ENCODE results near the gene TUBAL3. TPM values are rescaled to one million over a fixed set of nuclear protein-coding genes. Genes with fewer than 3 reads are reported as not detected.

The TUBAL3 gene
- total RNA-seq, 1 experiment from 2014 or later: 0.98 TPM

DNA sequence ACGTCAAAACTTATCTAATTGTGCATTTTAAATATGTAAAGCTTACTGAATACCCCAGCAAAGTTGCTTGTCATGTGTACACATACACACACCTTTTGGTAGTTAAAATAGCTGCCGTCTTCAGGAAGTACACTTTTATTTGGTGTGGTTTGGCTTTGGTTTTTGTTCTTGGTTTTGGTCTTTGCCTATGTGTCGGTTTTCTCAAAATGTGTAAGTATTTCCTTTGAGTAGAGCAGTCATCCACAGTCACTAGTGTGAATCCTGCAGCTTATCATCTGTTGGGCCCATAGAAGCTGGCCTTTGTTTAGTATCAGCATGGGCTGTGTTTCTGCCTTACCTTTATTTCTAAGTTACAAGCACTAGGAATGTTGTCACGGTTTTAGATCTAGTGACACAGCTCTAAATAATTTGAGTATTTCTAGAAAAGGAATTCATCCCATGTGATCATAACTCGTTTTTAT lies 43.0 kb upstream of the TUBAL3 start:
- Histone ChIP-seq H3K9me3 (ENCODE audit: control insufficient read depth in 1 of 2, insufficient read depth in 1 of 2, low read depth in 1 of 2, low read length in 2 of 2) (no peaks in the 10 kb centered on the region), H2AFZ (ENCODE audit: low read depth, low read length, poor library complexity, severe bottlenecking) (no peak overlapping the region), H4K20me1 (ENCODE audit: insufficient read depth) (no peaks in the 10 kb centered on the region), H3K27me3 (ENCODE audit: insufficient read depth, low read length) (no peaks in the 10 kb centered on the region), H3K4me1 (ENCODE audit: control insufficient read depth in 1 of 2, insufficient read depth in 2 of 2, low read length in 2 of 2) (peaks cover 10 to 29% of the 10 kb centered on the region in 2 experiments), H3K4me2 (ENCODE audit: low read length) (peak overlapping the region; percentile 75; the same call in 1 of the 2 replicates), H3K9me2 (ENCODE audit: insufficient read depth) (no peaks in the 10 kb centered on the region), H3K36me3 (ENCODE audit: control insufficient read depth in 1 of 2, insufficient read depth in 2 of 2, low read length in 2 of 2) (peaks cover 5 to 6% of the 10 kb centered on the region in 2 experiments; a peak in 3 of 4 replicates), H3K4me3 (replicated peaks in 1 of 2; ENCODE audit: low read depth in 1 of 2, low read length in 2 of 2) (no peak overlapping the region), H3K9ac (ENCODE audit: low read length) (no peak overlapping the region), H3K27ac (ENCODE audit: low read depth, low read length) (no peak overlapping the region), H3K79me2 (ENCODE audit: insufficient read depth, low read length) (peaks cover 87% of the 10 kb centered on the region)
- DNase-seq (ENCODE audit: low read depth, low spot score): no peak
- BruUV-seq (replicated peaks): no TSS peak
- ChIA-PET RAD21 (ENCODE audit: low non-redundant PET in 1 of 2, low total read pairs in 2 of 2, uncharacterized antibody in 2 of 2, unreplicated experiment in 2 of 2) (no interaction called here), CTCF (interaction anchor here (2.1 kb wide), 1 partner anchor 182 kb away, joined by 10 read pairs; no protein-coding TSS in a partner anchor), POLR2A (interaction anchor here (2.1 kb wide), 1 partner anchor 175 kb away, joined by 12 read pairs; no protein-coding TSS in a partner anchor)
- no peak for ATAC-seq
- TF ChIP-seq, protein P1, sequence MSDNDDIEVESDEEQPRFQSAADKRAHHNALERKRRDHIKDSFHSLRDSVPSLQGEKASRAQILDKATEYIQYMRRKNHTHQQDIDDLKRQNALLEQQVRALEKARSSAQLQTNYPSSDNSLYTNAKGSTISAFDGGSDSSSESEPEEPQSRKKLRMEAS (IDR thresholded peaks at IDR 0.05): no peak
- TF ChIP-seq, protein P2, sequence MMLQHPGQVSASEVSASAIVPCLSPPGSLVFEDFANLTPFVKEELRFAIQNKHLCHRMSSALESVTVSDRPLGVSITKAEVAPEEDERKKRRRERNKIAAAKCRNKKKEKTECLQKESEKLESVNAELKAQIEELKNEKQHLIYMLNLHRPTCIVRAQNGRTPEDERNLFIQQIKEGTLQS (IDR thresholded peaks at IDR 0.05): no peak
- TF ChIP-seq YY1 (IDR thresholded peaks at IDR 0.05; ENCODE audit: extremely low read depth, insufficient replicate concordance, low read depth, low read length): no peak
- TF ChIP-seq RAD21 (IDR thresholded peaks at IDR 0.05; ENCODE audit: low read depth): no peak
- no peak for TF ChIP-seq EGR1 (IDR thresholded peaks at IDR 0.05; ENCODE audit: low read depth)
- no peak for TF ChIP-seq ZFX (IDR thresholded peaks at IDR 0.05)
- no peak for TF ChIP-seq POLR2A (IDR thresholded peaks at IDR 0.05; ENCODE audit: borderline replicate concordance, extremely low read depth, insufficient read depth, insufficient read length)
- TF ChIP-seq SP1 (IDR thresholded peaks at IDR 0.05; ENCODE audit: low read depth): no peak
- no peak for TF ChIP-seq EZH2phosphoT487 (IDR thresholded peaks at IDR 0.05; ENCODE audit: borderline replicate concordance)
- no peak for TF ChIP-seq SRF (IDR thresholded peaks at IDR 0.05; ENCODE audit: low read depth)
- no peak for TF ChIP-seq EZH2 (IDR thresholded peaks at IDR 0.05)
- no peak for TF ChIP-seq JUND (IDR thresholded peaks at IDR 0.05)
- TF ChIP-seq TCF7L2 (IDR thresholded peaks at IDR 0.05; ENCODE audit: borderline replicate concordance, extremely low read depth, insufficient read depth, insufficient read length): no peak
- no peak for TF ChIP-seq CBX3 (IDR thresholded peaks at IDR 0.05; ENCODE audit: low read depth)
- no peak for TF ChIP-seq POLR2AphosphoS5 (IDR thresholded peaks at IDR 0.05; ENCODE audit: low read depth, low read length)
- TF ChIP-seq, protein P3, sequence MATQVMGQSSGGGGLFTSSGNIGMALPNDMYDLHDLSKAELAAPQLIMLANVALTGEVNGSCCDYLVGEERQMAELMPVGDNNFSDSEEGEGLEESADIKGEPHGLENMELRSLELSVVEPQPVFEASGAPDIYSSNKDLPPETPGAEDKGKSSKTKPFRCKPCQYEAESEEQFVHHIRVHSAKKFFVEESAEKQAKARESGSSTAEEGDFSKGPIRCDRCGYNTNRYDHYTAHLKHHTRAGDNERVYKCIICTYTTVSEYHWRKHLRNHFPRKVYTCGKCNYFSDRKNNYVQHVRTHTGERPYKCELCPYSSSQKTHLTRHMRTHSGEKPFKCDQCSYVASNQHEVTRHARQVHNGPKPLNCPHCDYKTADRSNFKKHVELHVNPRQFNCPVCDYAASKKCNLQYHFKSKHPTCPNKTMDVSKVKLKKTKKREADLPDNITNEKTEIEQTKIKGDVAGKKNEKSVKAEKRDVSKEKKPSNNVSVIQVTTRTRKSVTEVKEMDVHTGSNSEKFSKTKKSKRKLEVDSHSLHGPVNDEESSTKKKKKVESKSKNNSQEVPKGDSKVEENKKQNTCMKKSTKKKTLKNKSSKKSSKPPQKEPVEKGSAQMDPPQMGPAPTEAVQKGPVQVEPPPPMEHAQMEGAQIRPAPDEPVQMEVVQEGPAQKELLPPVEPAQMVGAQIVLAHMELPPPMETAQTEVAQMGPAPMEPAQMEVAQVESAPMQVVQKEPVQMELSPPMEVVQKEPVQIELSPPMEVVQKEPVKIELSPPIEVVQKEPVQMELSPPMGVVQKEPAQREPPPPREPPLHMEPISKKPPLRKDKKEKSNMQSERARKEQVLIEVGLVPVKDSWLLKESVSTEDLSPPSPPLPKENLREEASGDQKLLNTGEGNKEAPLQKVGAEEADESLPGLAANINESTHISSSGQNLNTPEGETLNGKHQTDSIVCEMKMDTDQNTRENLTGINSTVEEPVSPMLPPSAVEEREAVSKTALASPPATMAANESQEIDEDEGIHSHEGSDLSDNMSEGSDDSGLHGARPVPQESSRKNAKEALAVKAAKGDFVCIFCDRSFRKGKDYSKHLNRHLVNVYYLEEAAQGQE (IDR thresholded peaks at IDR 0.05; ENCODE audit: low read depth): no peak
- TF ChIP-seq, protein P4, sequence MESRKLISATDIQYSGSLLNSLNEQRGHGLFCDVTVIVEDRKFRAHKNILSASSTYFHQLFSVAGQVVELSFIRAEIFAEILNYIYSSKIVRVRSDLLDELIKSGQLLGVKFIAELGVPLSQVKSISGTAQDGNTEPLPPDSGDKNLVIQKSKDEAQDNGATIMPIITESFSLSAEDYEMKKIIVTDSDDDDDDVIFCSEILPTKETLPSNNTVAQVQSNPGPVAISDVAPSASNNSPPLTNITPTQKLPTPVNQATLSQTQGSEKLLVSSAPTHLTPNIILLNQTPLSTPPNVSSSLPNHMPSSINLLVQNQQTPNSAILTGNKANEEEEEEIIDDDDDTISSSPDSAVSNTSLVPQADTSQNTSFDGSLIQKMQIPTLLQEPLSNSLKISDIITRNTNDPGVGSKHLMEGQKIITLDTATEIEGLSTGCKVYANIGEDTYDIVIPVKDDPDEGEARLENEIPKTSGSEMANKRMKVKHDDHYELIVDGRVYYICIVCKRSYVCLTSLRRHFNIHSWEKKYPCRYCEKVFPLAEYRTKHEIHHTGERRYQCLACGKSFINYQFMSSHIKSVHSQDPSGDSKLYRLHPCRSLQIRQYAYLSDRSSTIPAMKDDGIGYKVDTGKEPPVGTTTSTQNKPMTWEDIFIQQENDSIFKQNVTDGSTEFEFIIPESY (IDR thresholded peaks at IDR 0.05; ENCODE audit: extremely low read depth, insufficient replicate concordance, low read length): no peak
- TF ChIP-seq ZNF274 (IDR thresholded peaks at IDR 0.05; ENCODE audit: low read depth, low read length): no peak
- no peak for TF ChIP-seq CEBPB (IDR thresholded peaks at IDR 0.05; ENCODE audit: low read depth)
- intact Hi-C loops (cut with micrococcal nuclease): loop anchor here (5.0 kb wide), 1 partner anchor 100 kb away; no protein-coding TSS in a partner anchor

All from HCT116 (cell line).